Naive thymus-derived CD4-positive, alpha-beta T cell (primary cell): ENCODE measurements around the gene PARD6B. TPM values are rescaled to one million over a fixed set of nuclear protein-coding genes. Genes with fewer than 3 reads are reported as not detected.
"Not testable (repeated sequence)": the region's sequence is repeated elsewhere in the genome, so short reads cannot be mapped to it uniquely, and the experiment has no call there.

Experiments
- ATAC-seq: fragments of 150-1000 bp; cut with Tn5 transposase; 2 replicates; pipeline ENCODE4 v1.10.0; 2021; ENCODE audit warnings: mild to moderate bottlenecking, moderate library complexity
- CTCF ChIA-PET: fragments of 350-600 bp; sonication (Branson Sonifier 250); formaldehyde crosslinking; loops from one replicate; lab custom pipeline; 2021; ENCODE audit warnings: antibody characterized with exemption; lab: Charles Lee
- POLR2A ChIA-PET: fragments of 350-600 bp; sonication (Branson Sonifier 250); formaldehyde crosslinking; loops from one replicate; lab custom pipeline; 2021; ENCODE audit warnings: antibody characterized with exemption, inconsistent platforms; lab: Charles Lee
- DNase-seq, 9 donors: peaks; one replicate each; pipeline versions ENCODE4 v3.0.0 to v3.0.0-alpha.2; 2020 to 2022; ENCODE audit warnings: mixed read lengths in 1 of 9
- H3K27ac ChIP-seq: one replicate; pipeline ENCODE4 v1.7.0; 2013; ENCODE audit warnings: mild to moderate bottlenecking, low read depth, low read length, moderate library complexity
- H3K27me3 ChIP-seq, 2 donors: one replicate each; pipeline ENCODE4 v1.7.0; 2013; ENCODE audit warnings: low read length in 2 of 2, mild to moderate bottlenecking in 2 of 2, moderate library complexity in 2 of 2; ENCODE audit not compliant: control insufficient read depth in 2 of 2, insufficient read depth in 2 of 2
- H3K36me3 ChIP-seq, 3 experiments: 1 replicate in 2 of 3; 2 replicates in 1 of 3; pipeline ENCODE4 v1.7.0; 2013; ENCODE audit warnings: low read length in 3 of 3, mild to moderate bottlenecking in 3 of 3, moderate library complexity in 1 of 3; ENCODE audit not compliant: insufficient read depth in 3 of 3, control insufficient read depth in 2 of 3
- H3K4me1 ChIP-seq, 2 donors: one replicate each; pipeline ENCODE4 v1.7.0; 2013; ENCODE audit warnings: low read length in 2 of 2, mild to moderate bottlenecking in 2 of 2, moderate library complexity in 1 of 2; ENCODE audit not compliant: control insufficient read depth in 2 of 2, insufficient read depth in 2 of 2
- H3K4me3 ChIP-seq: 2 replicates; pipeline ENCODE4 v1.7.0; 2013; ENCODE audit warnings: mild to moderate bottlenecking, low read length
- H3K9me3 ChIP-seq, 3 experiments: 1 replicate in 2 of 3; 2 replicates in 1 of 3; pipeline ENCODE4 v1.7.0; 2013; ENCODE audit warnings: low read length in 3 of 3; ENCODE audit not compliant: control insufficient read depth in 2 of 3
- H3K27ac Mint-ChIP-seq, 9 donors: one replicate each; pipeline ENCODE4 v1.8.0; 2020 to 2022; ENCODE audit warnings: mixed read lengths in 9 of 9, mild to moderate bottlenecking in 8 of 9, moderate library complexity in 5 of 9, inconsistent platforms in 2 of 9
- H3K27me3 Mint-ChIP-seq, 5 donors: one replicate each; pipeline ENCODE4 v1.8.0; 2021 to 2022; ENCODE audit warnings: mixed read lengths in 5 of 5, mild to moderate bottlenecking in 1 of 5
- H3K36me3 Mint-ChIP-seq, 5 donors: one replicate each; pipeline ENCODE4 v1.8.0; 2020 to 2022; ENCODE audit warnings: mixed read lengths in 5 of 5, mild to moderate bottlenecking in 3 of 5, inconsistent platforms in 1 of 5
- H3K4me1 Mint-ChIP-seq, 7 donors: one replicate each; pipeline ENCODE4 v1.8.0; 2020 to 2022; ENCODE audit warnings: mixed read lengths in 7 of 7, mild to moderate bottlenecking in 3 of 7, inconsistent platforms in 1 of 7
- H3K4me3 Mint-ChIP-seq, 10 donors: one replicate each; pipeline ENCODE4 v1.8.0; 2020 to 2022; ENCODE audit warnings: mild to moderate bottlenecking in 10 of 10, mixed read lengths in 10 of 10, moderate library complexity in 6 of 10, inconsistent platforms in 2 of 10
- H3K9me3 Mint-ChIP-seq, 11 donors: one replicate each; pipeline ENCODE4 v1.8.0; 2020 to 2022; ENCODE audit warnings: mixed read lengths in 11 of 11, mild to moderate bottlenecking in 4 of 11, inconsistent platforms in 1 of 11, moderate library complexity in 1 of 11
- intact Hi-C, 2 donors: fragments of 100-400 bp; cut with micrococcal nuclease; formaldehyde crosslinking; loops; one replicate each; pipeline ENCODE4 v1.15.1; 2023
- polyA plus RNA-seq, 2 donors: library from polyadenylated mRNA; unstranded; fragments of 300-500 nt; fragmentation: Illumina TruSeq; gene quantifications; one replicate each; pipeline ENCODE4 v1.2.3, GENCODE V29; 2021
- total RNA-seq, 6 experiments: library from RNA in 5 of 6; stranded (reverse) in 5 of 6; gene quantifications; 1 replicate in 5 of 6; 2 replicates in 1 of 6; pipeline ENCODE4 v1.2.3 and lab custom pipeline; 2021 to 2026

The PARD6B gene
- total and polyA plus RNA-seq, 7 experiments from 2014 or later, result 0.60 to 10.8 (median 5.5) TPM

DNA sequence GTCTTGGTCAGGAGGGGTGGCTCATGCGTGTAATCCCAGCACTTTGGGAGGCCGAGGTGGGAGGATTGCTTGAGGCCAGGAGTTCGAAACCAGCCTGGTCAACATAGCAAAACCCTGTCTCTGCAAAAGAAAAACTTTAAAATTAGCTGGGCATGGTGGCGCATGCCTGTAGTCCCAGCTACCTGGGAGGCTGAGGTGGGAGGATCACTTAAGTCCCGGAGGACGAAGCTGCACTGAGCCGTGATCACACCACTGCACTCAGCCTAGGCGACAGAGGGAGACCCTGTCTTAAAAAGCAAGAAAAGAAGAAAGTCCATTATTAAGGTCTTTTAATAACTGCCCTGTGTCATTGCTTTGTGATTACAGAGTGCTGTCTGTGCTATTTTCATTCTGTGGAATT is 47.6 kb downstream of the PARD6B start:
- H3K27ac ChIP-seq, H3K4me3 Mint-ChIP-seq, H3K27me3 ChIP-seq, ATAC-seq, H3K27ac Mint-ChIP-seq, DNase-seq, H3K9me3 Mint-ChIP-seq, POLR2A ChIA-PET, H3K9me3 ChIP-seq, H3K36me3 Mint-ChIP-seq, H3K4me1 Mint-ChIP-seq, intact Hi-C loops, H3K4me3 ChIP-seq, H3K4me1 ChIP-seq, H3K36me3 ChIP-seq: not testable (repeated sequence)
- CTCF ChIA-PET, result interaction anchor here (0.6 to 1.4 kb wide), 3 partner anchors 12 to 29 kb away, joined by 3 to 5 read pairs (median 3); no protein-coding TSS in a partner anchor
- H3K27me3 Mint-ChIP-seq, result peaks cover 4 to 17% (median 9%) of the 10 kb centered on the region in 5 donors

DNA sequence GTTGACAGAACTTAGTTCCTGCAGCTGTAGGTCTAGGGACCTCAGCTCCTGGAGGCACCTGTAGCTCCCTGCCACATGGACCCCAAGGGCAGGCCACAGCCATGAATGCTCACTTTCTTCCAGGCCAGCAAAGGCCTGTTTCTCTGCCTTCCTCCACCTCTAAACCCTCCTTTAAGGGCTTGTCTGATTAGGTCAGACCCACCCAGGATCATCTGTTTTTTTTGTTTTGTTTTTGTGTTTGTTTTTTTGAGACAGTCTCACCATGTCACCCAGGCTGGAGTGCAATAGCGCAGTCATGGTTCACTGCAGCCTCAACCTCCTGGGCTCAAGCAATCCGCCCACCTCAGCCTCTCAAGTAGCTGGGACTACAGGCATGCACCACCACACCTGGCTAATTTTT is 52.0 kb downstream of the PARD6B start:
- ATAC-seq (no peak), DNase-seq (no peak)
- Histone ChIP-seq H3K4me3 (no peak overlapping the region), H3K9me3 (no peaks in the 10 kb centered on the region), H3K4me1 (no peaks in the 10 kb centered on the region), H3K36me3 (no peaks in the 10 kb centered on the region), H3K27me3 (no peaks in the 10 kb centered on the region), H3K27ac (no peak overlapping the region)
- intact Hi-C loops, result no loop called here
- ChIA-PET POLR2A (no interaction called here), CTCF (interaction anchor here (0.5 kb wide), 1 partner anchor 35 kb away, joined by 3 read pairs; no protein-coding TSS in a partner anchor)
- no peaks in the 10 kb centered on the region for H3K36me3 Mint-ChIP-seq
- H3K4me3 Mint-ChIP-seq, result no peak overlapping the region
- peaks cover 4 to 15% (median 9%) of the 10 kb centered on the region in 5 donors for H3K27me3 Mint-ChIP-seq
- peaks cover 0 to 4% (median 0%) of the 10 kb centered on the region in 7 donors for H3K4me1 Mint-ChIP-seq
- no peaks in the 10 kb centered on the region for H3K9me3 Mint-ChIP-seq
- no peak overlapping the region for H3K27ac Mint-ChIP-seq

DNA sequence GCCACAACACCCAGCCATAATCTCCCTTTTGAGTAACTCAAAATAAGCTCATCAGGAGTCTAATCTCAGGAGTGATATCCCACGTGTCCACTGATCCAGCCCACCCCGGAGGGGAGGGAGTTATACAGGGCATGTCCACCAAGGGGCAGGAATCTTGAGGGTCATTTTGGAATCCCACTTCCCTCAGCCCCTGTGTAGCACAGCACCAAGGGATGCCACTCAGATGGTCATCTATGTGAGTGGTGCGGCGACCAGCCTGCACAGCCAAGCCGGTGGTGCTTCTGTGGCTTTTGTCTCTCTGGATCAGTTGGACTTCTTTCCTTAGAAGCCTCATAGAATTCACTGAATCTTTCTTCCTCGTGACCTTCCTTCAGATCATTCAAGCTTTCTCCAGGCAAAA is 52.5 kb downstream of the PARD6B start:
- ATAC-seq, result no peak
- H3K4me1 ChIP-seq, result no peaks in the 10 kb centered on the region
- no peak overlapping the region for H3K4me3 ChIP-seq
- intact Hi-C loops, result no loop called here
- H3K36me3 ChIP-seq, result no peaks in the 10 kb centered on the region
- H3K27me3 ChIP-seq, result no peaks in the 10 kb centered on the region
- H3K27ac ChIP-seq, result no peak overlapping the region
- ChIA-PET CTCF (no interaction called here), POLR2A (interaction anchor here (1.1 kb wide), 1 partner anchor 10 kb away, joined by 5 read pairs; no protein-coding TSS in a partner anchor)
- H3K36me3 Mint-ChIP-seq, result no peaks in the 10 kb centered on the region
- peaks cover 0 to 4% (median 0%) of the 10 kb centered on the region in 7 donors for H3K4me1 Mint-ChIP-seq
- H3K9me3 ChIP-seq, result no peaks in the 10 kb centered on the region
- peaks cover 4 to 15% (median 9%) of the 10 kb centered on the region in 5 donors for H3K27me3 Mint-ChIP-seq
- H3K9me3 Mint-ChIP-seq, result no peaks in the 10 kb centered on the region
- DNase-seq, result no peak
- no peak overlapping the region for H3K27ac Mint-ChIP-seq
- H3K4me3 Mint-ChIP-seq, result no peak overlapping the region

DNA sequence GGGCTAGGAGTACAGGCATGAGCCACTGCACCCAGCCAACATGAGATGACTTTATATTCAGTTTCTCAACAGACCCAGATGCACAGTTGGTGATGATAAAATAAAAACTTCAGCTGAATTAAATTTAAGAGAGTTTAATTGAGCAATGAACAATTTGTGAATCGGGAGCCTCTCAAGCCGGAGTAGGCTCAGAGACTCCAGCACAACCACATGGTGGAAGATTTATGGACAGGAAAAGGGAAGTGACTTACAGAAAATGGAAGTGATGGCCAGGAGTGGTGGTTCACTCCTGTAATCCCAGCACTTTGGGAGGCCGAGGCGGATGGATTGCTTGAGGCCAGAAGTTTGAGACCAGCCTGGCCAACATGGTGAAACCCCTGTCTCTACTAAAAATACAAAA is 53.1 kb downstream of the PARD6B start:
- no peak overlapping the region for H3K27ac ChIP-seq
- H3K27me3 Mint-ChIP-seq, result peaks cover 4 to 10% (median 5%) of the 10 kb centered on the region in 5 donors
- no peak overlapping the region for H3K27ac Mint-ChIP-seq
- no peak overlapping the region for H3K4me3 ChIP-seq
- ChIA-PET CTCF (no interaction called here), POLR2A (interaction anchor here (1.1 kb wide), 1 partner anchor 10 kb away, joined by 5 read pairs; no protein-coding TSS in a partner anchor)
- H3K4me3 Mint-ChIP-seq, result no peak overlapping the region
- H3K4me1 ChIP-seq, result no peaks in the 10 kb centered on the region
- ATAC-seq, result no peak
- intact Hi-C loops, result no loop called here
- H3K4me1 Mint-ChIP-seq, result peaks cover 0 to 4% (median 0%) of the 10 kb centered on the region in 7 donors
- H3K9me3 Mint-ChIP-seq, result no peaks in the 10 kb centered on the region
- H3K36me3 Mint-ChIP-seq, result no peaks in the 10 kb centered on the region
- DNase-seq, result no peak
- H3K9me3 ChIP-seq, result no peaks in the 10 kb centered on the region
- H3K27me3 ChIP-seq, result no peaks in the 10 kb centered on the region
- H3K36me3 ChIP-seq, result no peaks in the 10 kb centered on the region

DNA sequence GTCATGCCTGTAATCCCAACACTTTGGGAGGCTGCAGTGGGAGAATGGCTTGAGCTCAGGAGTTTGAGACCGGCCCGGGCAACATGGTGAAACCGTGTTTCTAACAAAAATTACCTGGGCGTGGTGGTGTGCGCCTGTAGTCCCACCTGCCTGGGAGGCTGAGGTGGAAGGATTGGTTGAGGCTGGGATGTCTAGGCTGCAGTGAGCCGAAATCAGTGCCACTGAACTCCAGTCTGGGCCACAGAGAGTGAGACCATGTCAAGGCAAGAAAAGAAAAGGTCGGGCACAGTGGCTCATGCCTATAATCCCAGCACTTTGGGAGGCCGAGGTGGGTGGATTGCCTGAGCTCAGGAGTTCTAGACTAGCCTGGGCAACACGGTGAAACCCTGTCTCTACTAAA is 55.3 kb downstream of the PARD6B start:
- no peaks in the 10 kb centered on the region for H3K9me3 ChIP-seq
- H3K4me1 ChIP-seq, result peaks cover 6 to 13% of the 10 kb centered on the region in 2 donors
- DNase-seq (no peak), ATAC-seq (no peak)
- no peaks in the 10 kb centered on the region for H3K36me3 ChIP-seq
- H3K36me3 Mint-ChIP-seq, result no peaks in the 10 kb centered on the region
- H3K27me3 ChIP-seq, result no peaks in the 10 kb centered on the region
- H3K4me1 Mint-ChIP-seq, result peaks cover 2 to 11% (median 7%) of the 10 kb centered on the region in 7 donors
- H3K9me3 Mint-ChIP-seq, result no peaks in the 10 kb centered on the region
- H3K27ac Mint-ChIP-seq, result peak overlapping the region in 1 of 9 donors; percentile 13
- intact Hi-C loops, result no loop called here
- H3K27me3 Mint-ChIP-seq, result peaks cover 0 to 4% (median 0%) of the 10 kb centered on the region in 5 donors
- H3K27ac ChIP-seq, result no peak overlapping the region
- POLR2A ChIA-PET, result no interaction called here
- H3K4me3 ChIP-seq, result no peak overlapping the region
- CTCF ChIA-PET, result interaction anchor here (0.5 to 1.7 kb wide), 3 partner anchors 8 to 200 kb away, joined by 3 read pairs; no protein-coding TSS in a partner anchor
- H3K4me3 Mint-ChIP-seq, result no peak overlapping the region

DNA sequence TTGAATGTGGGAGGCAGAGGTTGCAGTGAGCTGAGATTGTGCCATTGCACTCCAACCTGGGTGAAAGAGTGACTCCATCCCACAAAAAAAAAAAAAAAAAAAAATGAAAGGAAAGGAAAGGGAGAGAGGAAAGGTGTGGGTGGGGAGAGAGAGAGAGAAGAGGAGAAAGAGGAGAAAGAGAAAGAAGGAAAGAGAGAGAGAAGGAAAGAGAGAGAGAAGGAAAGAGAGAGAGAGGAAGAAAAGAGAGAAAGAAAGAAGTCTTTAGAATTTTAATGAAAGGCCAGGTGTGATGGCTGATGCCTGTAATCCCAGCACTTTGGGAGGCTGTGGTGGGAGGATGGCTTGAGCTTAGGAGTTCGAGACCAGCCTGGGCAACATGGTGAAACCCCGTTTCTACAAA is 55.8 kb downstream of the PARD6B start:
- H3K4me3 Mint-ChIP-seq, result no peak overlapping the region
- POLR2A ChIA-PET, result no interaction called here
- peak overlapping the region in 1 of 9 donors; percentile 46 for H3K27ac Mint-ChIP-seq

More for the DNA sequence above, 55.8 kb downstream of the PARD6B start:
- Mint-ChIP-seq H3K27me3 (peaks cover 0 to 4% (median 0%) of the 10 kb centered on the region in 5 donors), H3K9me3 (no peaks in the 10 kb centered on the region), H3K36me3 (no peaks in the 10 kb centered on the region), H3K4me1 (peaks cover 2 to 11% (median 7%) of the 10 kb centered on the region in 7 donors)
- H3K36me3 ChIP-seq, result no peaks in the 10 kb centered on the region
- intact Hi-C loops, result no loop called here
- no peaks in the 10 kb centered on the region for H3K9me3 ChIP-seq
- H3K27me3 ChIP-seq, result no peaks in the 10 kb centered on the region
- H3K4me1 ChIP-seq, result peaks cover 6 to 13% of the 10 kb centered on the region in 2 donors
- ATAC-seq, result no peak
- no peak overlapping the region for H3K4me3 ChIP-seq
- DNase-seq, result no peak
- no peak overlapping the region for H3K27ac ChIP-seq
- CTCF ChIA-PET, result interaction anchor here (0.5 to 0.6 kb wide), 2 partner anchors 173 to 200 kb away, joined by 3 read pairs; no protein-coding TSS in a partner anchor
